ENCODE data around the gene CTIF.

The CTIF gene

GRCh38 chr18:48842259-48843061 is 303.6 kb downstream of the CTIF start:
- no peak overlapping the region for H3K4me3 ChIP-seq (ENCODE audit: low read length)
- peaks cover 4% of the 10 kb centered on the region for H3K4me1 ChIP-seq (ENCODE audit: control insufficient read depth, insufficient read depth, low read length)

GRCh38 chr18:48843162-48843561 is 304.3 kb downstream of the CTIF start:
- H3K27me3 ChIP-seq (ENCODE audit: control insufficient read depth, insufficient read depth, low read length), result no peaks in the 10 kb centered on the region
- no peaks in the 10 kb centered on the region for H3K36me3 ChIP-seq (ENCODE audit: control insufficient read depth, insufficient read depth, low read length)
- no peaks in the 10 kb centered on the region for H3K9me3 ChIP-seq (ENCODE audit: control insufficient read depth, insufficient read depth, low read length)
- H3K4me1 ChIP-seq (ENCODE audit: control insufficient read depth, insufficient read depth, low read length), result peaks cover 4% of the 10 kb centered on the region
- H3K27ac ChIP-seq (ENCODE audit: low read length), result no peak overlapping the region
- DNase-seq (ENCODE audit: low read depth, low spot score), result no peak
- no peak overlapping the region for H3K4me3 ChIP-seq (ENCODE audit: low read length)
- no CpG with 5 or more reads among the region's 8 CpGs for WGBS (ENCODE audit: insufficient coverage, insufficient read length)

More at GRCh38 chr18:48842259-48843061, 303.6 kb downstream of the CTIF start:
- no CpG with 5 or more reads among the region's 19 CpGs for WGBS (ENCODE audit: insufficient coverage, insufficient read length)
- DNase-seq (ENCODE audit: low read depth, low spot score), result no peak
- H3K36me3 ChIP-seq (ENCODE audit: control insufficient read depth, insufficient read depth, low read length), result no peaks in the 10 kb centered on the region
- H3K27me3 ChIP-seq (ENCODE audit: control insufficient read depth, insufficient read depth, low read length), result no peaks in the 10 kb centered on the region
- no peaks in the 10 kb centered on the region for H3K9me3 ChIP-seq (ENCODE audit: control insufficient read depth, insufficient read depth, low read length)
- H3K27ac ChIP-seq (ENCODE audit: low read length), result no peak overlapping the region

DNA sequence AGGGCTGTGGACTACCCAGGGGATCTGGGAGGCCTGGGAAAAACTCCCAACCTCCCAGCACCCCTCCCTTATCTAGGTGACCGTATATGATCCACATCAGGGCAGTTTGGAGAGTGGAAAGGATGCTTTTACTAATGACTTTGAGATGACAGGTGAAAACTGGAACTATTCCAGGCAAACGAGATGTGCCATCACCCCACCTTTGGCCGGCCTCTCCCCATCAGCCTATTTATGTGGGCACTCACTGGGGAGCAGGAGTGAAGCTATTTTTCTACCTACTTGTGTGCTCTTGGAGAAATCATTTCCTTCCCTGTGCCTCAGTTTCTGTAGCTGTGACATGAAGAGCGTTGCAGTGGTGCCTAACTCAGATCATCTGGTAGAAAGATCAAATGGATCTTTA is 304.8 kb downstream of the CTIF start:
- Histone ChIP-seq H3K4me3 (ENCODE audit: low read length) (no peak overlapping the region), H3K4me1 (ENCODE audit: control insufficient read depth, insufficient read depth, low read length) (peaks cover 7% of the 10 kb centered on the region), H3K9me3 (ENCODE audit: control insufficient read depth, insufficient read depth, low read length) (no peaks in the 10 kb centered on the region), H3K36me3 (ENCODE audit: control insufficient read depth, insufficient read depth, low read length) (no peaks in the 10 kb centered on the region), H3K27me3 (ENCODE audit: control insufficient read depth, insufficient read depth, low read length) (no peaks in the 10 kb centered on the region), H3K27ac (ENCODE audit: low read length) (no peak overlapping the region)
- no peak for DNase-seq (ENCODE audit: low read depth, low spot score)
- no CpG with 5 or more reads among the region's 4 CpGs for WGBS (ENCODE audit: insufficient coverage, insufficient read length)

- Histone ChIP-seq H3K27ac (ENCODE audit: low read length) (no peak overlapping the region), H3K36me3 (ENCODE audit: control insufficient read depth, insufficient read depth, low read length) (no peaks in the 10 kb centered on the region), H3K27me3 (ENCODE audit: control insufficient read depth, insufficient read depth, low read length) (no peaks in the 10 kb centered on the region), H3K4me3 (ENCODE audit: low read length) (no peak overlapping the region), H3K9me3 (ENCODE audit: control insufficient read depth, insufficient read depth, low read length) (no peaks in the 10 kb centered on the region), H3K4me1 (ENCODE audit: control insufficient read depth, insufficient read depth, low read length) (peaks cover 7% of the 10 kb centered on the region)
- WGBS (ENCODE audit: insufficient coverage, insufficient read length), result no CpG with 5 or more reads among the region's 9 CpGs
- DNase-seq (ENCODE audit: low read depth, low spot score), result no peak
Observed at GRCh38 chr18:48844271-48844670, 305.4 kb downstream of the CTIF start.

DNA sequence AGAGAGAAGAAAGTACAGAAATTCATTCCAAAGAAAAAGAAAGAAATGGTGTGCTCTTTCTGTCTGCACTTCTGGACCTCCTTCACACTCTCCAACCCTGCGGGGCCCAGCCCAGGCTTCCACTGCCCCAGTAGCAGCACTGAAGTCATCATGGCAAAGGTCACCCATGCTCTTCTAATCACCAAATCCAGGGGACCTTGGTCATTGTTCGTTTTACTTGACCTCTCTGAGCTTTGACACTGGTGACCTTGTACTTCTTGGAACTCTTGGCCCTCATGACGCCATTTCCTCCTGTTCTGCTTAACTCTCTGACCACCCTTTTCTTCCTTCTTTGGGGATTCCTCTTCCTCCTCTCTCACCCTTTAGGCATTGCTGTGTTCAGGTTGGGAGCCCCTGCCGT is 306.3 kb downstream of the CTIF start:
- no peaks in the 10 kb centered on the region for H3K9me3 ChIP-seq (ENCODE audit: control insufficient read depth, insufficient read depth, low read length)
- peaks cover 7% of the 10 kb centered on the region for H3K4me1 ChIP-seq (ENCODE audit: control insufficient read depth, insufficient read depth, low read length)
- H3K27me3 ChIP-seq (ENCODE audit: control insufficient read depth, insufficient read depth, low read length), result no peaks in the 10 kb centered on the region
- no peak overlapping the region for H3K4me3 ChIP-seq (ENCODE audit: low read length)
- no peak for DNase-seq (ENCODE audit: low read depth, low spot score)
- no CpG with 5 or more reads among the region's 4 CpGs for WGBS (ENCODE audit: insufficient coverage, insufficient read length)
- H3K36me3 ChIP-seq (ENCODE audit: control insufficient read depth, insufficient read depth, low read length), result no peaks in the 10 kb centered on the region
- H3K27ac ChIP-seq (ENCODE audit: low read length), result no peak overlapping the region

DNA sequence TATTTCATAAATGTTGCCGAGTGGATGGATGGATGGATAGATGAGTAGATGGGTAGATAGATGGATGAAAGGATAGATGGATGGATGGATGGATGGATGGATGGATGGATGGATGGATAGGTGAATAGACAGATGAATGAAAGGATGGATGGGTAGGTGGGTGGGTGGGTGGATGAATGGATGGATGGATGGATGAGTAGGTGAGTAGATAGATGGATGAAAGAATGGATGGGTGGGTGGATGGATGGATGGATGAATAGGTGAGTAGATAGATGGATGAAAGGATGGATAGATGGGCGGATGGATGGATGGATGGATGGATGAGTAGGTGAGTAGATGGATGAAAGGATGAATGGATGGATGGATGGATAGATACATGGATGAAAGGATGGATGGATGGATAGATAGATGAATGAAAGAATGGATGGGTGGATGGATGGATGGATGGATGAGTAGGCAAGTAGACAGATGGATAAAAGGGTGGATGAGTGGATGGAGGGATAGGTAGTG is 307.6 kb downstream of the CTIF start:
- peaks cover 13% of the 10 kb centered on the region for H3K4me1 ChIP-seq (ENCODE audit: control insufficient read depth, insufficient read depth, low read length)
- no peaks in the 10 kb centered on the region for H3K9me3 ChIP-seq (ENCODE audit: control insufficient read depth, insufficient read depth, low read length)
- H3K4me3 ChIP-seq (ENCODE audit: low read length), result no peak overlapping the region
- H3K27ac ChIP-seq (ENCODE audit: low read length), result no peak overlapping the region
- WGBS (ENCODE audit: insufficient coverage, insufficient read length), result 100% methylated on average over 1 of the region's 2 CpGs
- no peaks in the 10 kb centered on the region for H3K36me3 ChIP-seq (ENCODE audit: control insufficient read depth, insufficient read depth, low read length)
- no peak for DNase-seq (ENCODE audit: low read depth, low spot score)
- no peaks in the 10 kb centered on the region for H3K27me3 ChIP-seq (ENCODE audit: control insufficient read depth, insufficient read depth, low read length)

- Histone ChIP-seq H3K4me1 (ENCODE audit: control insufficient read depth, insufficient read depth, low read length) (peaks cover 9% of the 10 kb centered on the region), H3K36me3 (ENCODE audit: control insufficient read depth, insufficient read depth, low read length) (no peaks in the 10 kb centered on the region), H3K4me3 (ENCODE audit: low read length) (no peak overlapping the region), H3K9me3 (ENCODE audit: control insufficient read depth, insufficient read depth, low read length) (no peaks in the 10 kb centered on the region), H3K27ac (ENCODE audit: low read length) (no peak overlapping the region), H3K27me3 (ENCODE audit: control insufficient read depth, insufficient read depth, low read length) (no peaks in the 10 kb centered on the region)
- DNase-seq (ENCODE audit: low read depth, low spot score), result no peak
- no CpG with 5 or more reads among the region's 11 CpGs for WGBS (ENCODE audit: insufficient coverage, insufficient read length)
Observed at GRCh38 chr18:48847807-48848486, 309.1 kb downstream of the CTIF start.

GRCh38 chr18:48848641-48849143 is 309.9 kb downstream of the CTIF start:
- DNase-seq (ENCODE audit: low read depth, low spot score), result no peak
- Histone ChIP-seq H3K4me1 (ENCODE audit: control insufficient read depth, insufficient read depth, low read length) (peaks cover 9% of the 10 kb centered on the region), H3K27me3 (ENCODE audit: control insufficient read depth, insufficient read depth, low read length) (no peaks in the 10 kb centered on the region), H3K27ac (ENCODE audit: low read length) (no peak overlapping the region), H3K4me3 (ENCODE audit: low read length) (no peak overlapping the region), H3K9me3 (ENCODE audit: control insufficient read depth, insufficient read depth, low read length) (no peaks in the 10 kb centered on the region), H3K36me3 (ENCODE audit: control insufficient read depth, insufficient read depth, low read length) (no peaks in the 10 kb centered on the region)
- WGBS (ENCODE audit: insufficient coverage, insufficient read length), result no CpG with 5 or more reads among the region's 13 CpGs

GRCh38 chr18:48850822-48851598 is 312.2 kb downstream of the CTIF start:
- H3K4me1 ChIP-seq (ENCODE audit: control insufficient read depth, insufficient read depth, low read length), result peaks cover 9% of the 10 kb centered on the region
- H3K4me3 ChIP-seq (ENCODE audit: low read length), result no peak overlapping the region
- H3K36me3 ChIP-seq (ENCODE audit: control insufficient read depth, insufficient read depth, low read length), result no peaks in the 10 kb centered on the region
- no peaks in the 10 kb centered on the region for H3K27me3 ChIP-seq (ENCODE audit: control insufficient read depth, insufficient read depth, low read length)
- no peak for DNase-seq (ENCODE audit: low read depth, low spot score)
- WGBS (ENCODE audit: insufficient coverage, insufficient read length), result no CpG with 5 or more reads among the region's 17 CpGs
- H3K9me3 ChIP-seq (ENCODE audit: control insufficient read depth, insufficient read depth, low read length), result no peaks in the 10 kb centered on the region
- H3K27ac ChIP-seq (ENCODE audit: low read length), result no peak overlapping the region

DNA sequence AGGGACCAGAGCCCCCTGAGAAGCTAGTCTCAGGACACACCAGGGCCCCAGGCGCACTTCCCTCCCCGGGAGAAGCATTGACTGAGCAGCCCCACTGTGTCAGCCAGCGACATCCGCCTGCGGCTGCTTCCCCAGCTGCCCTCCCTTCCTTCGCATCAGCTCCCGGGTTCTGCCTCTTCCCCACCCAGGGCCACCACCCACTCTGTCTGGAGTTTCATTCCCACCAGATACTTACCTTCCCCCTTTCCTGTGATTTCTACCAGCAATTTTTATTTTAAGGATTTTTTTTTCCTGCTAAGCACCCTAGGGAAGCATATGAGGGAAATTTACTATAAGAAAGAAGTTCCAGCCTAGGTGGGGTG is 312.7 kb downstream of the CTIF start:
- Histone ChIP-seq H3K27ac (ENCODE audit: low read length) (no peak overlapping the region), H3K27me3 (ENCODE audit: control insufficient read depth, insufficient read depth, low read length) (no peaks in the 10 kb centered on the region), H3K4me1 (ENCODE audit: control insufficient read depth, insufficient read depth, low read length) (peaks cover 9% of the 10 kb centered on the region), H3K9me3 (ENCODE audit: control insufficient read depth, insufficient read depth, low read length) (no peaks in the 10 kb centered on the region), H3K4me3 (ENCODE audit: low read length) (no peak overlapping the region), H3K36me3 (ENCODE audit: control insufficient read depth, insufficient read depth, low read length) (no peaks in the 10 kb centered on the region)
- WGBS (ENCODE audit: insufficient coverage, insufficient read length), result no CpG with 5 or more reads among the region's 7 CpGs
- no peak for DNase-seq (ENCODE audit: low read depth, low spot score)

Data from iPS DF 6.9 (cell line).